HCT116 (cell line): ENCODE measurements around the gene ANOS1.

Source experiments
- EGR1 ChIP-seq: IDR thresholded peaks from 2 replicates; pipeline ENCODE4 v1.6.1; 2012; ENCODE audit warnings: low read depth
- EZH2phosphoT487 ChIP-seq: fragments of 200-600 bp; IDR thresholded peaks from 2 replicates; pipeline ENCODE4 v1.6.1; 2018; ENCODE audit warnings: antibody characterized with exemption, borderline replicate concordance
- POLR2AphosphoS5 ChIP-seq: IDR thresholded peaks from 2 replicates; pipeline ENCODE4 v1.6.1; 2011; ENCODE audit warnings: mild to moderate bottlenecking, low read depth, low read length, moderate library complexity
- YY1 ChIP-seq: IDR thresholded peaks from 2 replicates; pipeline ENCODE4 v1.6.1; 2011; ENCODE audit warnings: low read length, low read depth, moderate library complexity, mild to moderate bottlenecking; ENCODE audit not compliant: insufficient replicate concordance; ENCODE audit errors: extremely low read depth

GRCh38 chrX:8721536-8721935, 10.4 kb downstream of the ANOS1 start:
- TF ChIP-seq YY1 (no peak), EZH2phosphoT487 (no peak), POLR2AphosphoS5 (no peak), EGR1 (no peak)
